Breast epithelium (tissue), 4 donors: ENCODE measurements around the gene ZNF891. TPM values are rescaled to one million over a fixed set of nuclear protein-coding genes. Genes with fewer than 3 reads are reported as not detected.

Experiments used
- DNase-seq, 2 donors: peaks; one replicate each; pipeline ENCODE4 v3.0.0-alpha.2; 2019; ENCODE audit warnings: low spot score in 2 of 2
- H3K27ac ChIP-seq, 2 donors: fragments of 200-600 bp; sonication (generic) in 1 of 2; one replicate each; pipeline ENCODE4 v1.5.1; 2016 to 2019; ENCODE audit warnings: mild to moderate bottlenecking in 1 of 2
- H3K27me3 ChIP-seq, 2 donors: fragments of 200-600 bp; sonication (generic) in 1 of 2; one replicate each; pipeline versions ENCODE4 v1.5.1 to v1.6.0; 2017 to 2019; ENCODE audit warnings: control low read depth in 1 of 2, mild to moderate bottlenecking in 1 of 2
- H3K36me3 ChIP-seq: fragments of 200-600 bp; one replicate; pipeline ENCODE4 v1.5.1; 2019
- H3K4me1 ChIP-seq, 2 donors: fragments of 200-600 bp; sonication (generic); one replicate each; pipeline ENCODE4 v1.5.1; 2016 to 2019; ENCODE audit warnings: control low read depth in 1 of 2
- H3K4me3 ChIP-seq, 3 donors: fragments of 200-600 bp; sonication (generic); 1 replicate in 2 of 3; 2 replicates in 1 of 3; pipeline ENCODE4 v1.5.1; 2016 to 2019; ENCODE audit warnings: mild to moderate bottlenecking in 3 of 3, moderate library complexity in 2 of 3
- H3K9me3 ChIP-seq, 2 donors: fragments of 200-600 bp; sonication (generic) in 1 of 2; one replicate each; pipeline ENCODE4 v1.5.1; 2016 to 2019; ENCODE audit warnings: control low read depth in 1 of 2
- POLR2A ChIP-seq: fragments of 450-650 bp; IDR thresholded peaks from one replicate; pipeline ENCODE4 v1.6.1; 2016; ENCODE audit warnings: antibody characterized with exemption, mild to moderate bottlenecking, moderate library complexity
- POLR2AphosphoS5 ChIP-seq, 3 donors: sonication (generic); formaldehyde crosslinking; IDR thresholded peaks; one replicate each; pipeline ENCODE4 v1.6.1; 2017; ENCODE audit warnings: antibody characterized with exemption in 3 of 3
- intact Hi-C: fragments of 100-400 bp; cut with DNase I; formaldehyde crosslinking; loops from one replicate; pipeline ENCODE4 v1.15.1; 2023; ENCODE audit warnings: low total_unique reads
- total RNA-seq, 3 donors: library from RNA; depleted of rRNA; stranded (reverse); fragments of >200 nt; gene quantifications; one replicate each; pipeline ENCODE4 v1.1.0, GENCODE V29; 2016
- TF ChIP-seq, protein P1 (sequence below), 3 donors: fragments of 450-650 bp; IDR thresholded peaks; one replicate each; pipeline ENCODE4 v1.5.1; 2016 to 2017; ENCODE audit warnings: antibody characterized with exemption in 3 of 3, mild to moderate bottlenecking in 3 of 3, moderate library complexity in 3 of 3

Gene ZNF891
- total RNA-seq, 3 donors from 2014 or later, result 2.7 to 5.7 (median 4.6) TPM

DNA sequence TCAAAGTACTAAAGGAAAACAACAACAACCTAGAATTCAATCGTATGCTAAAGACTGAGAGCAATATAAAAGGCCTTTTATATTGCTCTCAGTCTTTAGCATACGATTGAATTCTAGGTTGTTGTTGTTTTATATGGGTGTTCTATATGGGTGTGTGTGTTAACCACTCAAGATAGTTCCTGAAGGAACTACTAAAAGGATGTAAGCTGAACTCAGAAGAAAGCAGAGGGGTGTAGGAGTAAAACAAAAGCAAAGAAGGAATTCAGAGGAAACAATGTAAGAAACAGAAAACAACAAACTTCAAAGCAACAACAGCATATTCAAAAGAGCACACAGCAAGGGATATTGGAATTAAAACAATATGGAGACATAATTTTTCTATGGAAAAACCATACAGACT, 5.4 kb downstream of the ZNF891 start:
- Histone ChIP-seq H3K36me3 (peaks cover 9% of the 10 kb centered on the region), H3K4me3 (no peak overlapping the region), H3K27me3 (no peaks in the 10 kb centered on the region), H3K4me1 (no peaks in the 10 kb centered on the region), H3K9me3 (peaks cover 87 to 89% of the 10 kb centered on the region in 2 donors), H3K27ac (no peak overlapping the region)
- no peak for DNase-seq
- intact Hi-C loops, result no loop called here
- TF ChIP-seq, protein P1, sequence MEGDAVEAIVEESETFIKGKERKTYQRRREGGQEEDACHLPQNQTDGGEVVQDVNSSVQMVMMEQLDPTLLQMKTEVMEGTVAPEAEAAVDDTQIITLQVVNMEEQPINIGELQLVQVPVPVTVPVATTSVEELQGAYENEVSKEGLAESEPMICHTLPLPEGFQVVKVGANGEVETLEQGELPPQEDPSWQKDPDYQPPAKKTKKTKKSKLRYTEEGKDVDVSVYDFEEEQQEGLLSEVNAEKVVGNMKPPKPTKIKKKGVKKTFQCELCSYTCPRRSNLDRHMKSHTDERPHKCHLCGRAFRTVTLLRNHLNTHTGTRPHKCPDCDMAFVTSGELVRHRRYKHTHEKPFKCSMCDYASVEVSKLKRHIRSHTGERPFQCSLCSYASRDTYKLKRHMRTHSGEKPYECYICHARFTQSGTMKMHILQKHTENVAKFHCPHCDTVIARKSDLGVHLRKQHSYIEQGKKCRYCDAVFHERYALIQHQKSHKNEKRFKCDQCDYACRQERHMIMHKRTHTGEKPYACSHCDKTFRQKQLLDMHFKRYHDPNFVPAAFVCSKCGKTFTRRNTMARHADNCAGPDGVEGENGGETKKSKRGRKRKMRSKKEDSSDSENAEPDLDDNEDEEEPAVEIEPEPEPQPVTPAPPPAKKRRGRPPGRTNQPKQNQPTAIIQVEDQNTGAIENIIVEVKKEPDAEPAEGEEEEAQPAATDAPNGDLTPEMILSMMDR (IDR thresholded peaks at IDR 0.05), result no peak

DNA sequence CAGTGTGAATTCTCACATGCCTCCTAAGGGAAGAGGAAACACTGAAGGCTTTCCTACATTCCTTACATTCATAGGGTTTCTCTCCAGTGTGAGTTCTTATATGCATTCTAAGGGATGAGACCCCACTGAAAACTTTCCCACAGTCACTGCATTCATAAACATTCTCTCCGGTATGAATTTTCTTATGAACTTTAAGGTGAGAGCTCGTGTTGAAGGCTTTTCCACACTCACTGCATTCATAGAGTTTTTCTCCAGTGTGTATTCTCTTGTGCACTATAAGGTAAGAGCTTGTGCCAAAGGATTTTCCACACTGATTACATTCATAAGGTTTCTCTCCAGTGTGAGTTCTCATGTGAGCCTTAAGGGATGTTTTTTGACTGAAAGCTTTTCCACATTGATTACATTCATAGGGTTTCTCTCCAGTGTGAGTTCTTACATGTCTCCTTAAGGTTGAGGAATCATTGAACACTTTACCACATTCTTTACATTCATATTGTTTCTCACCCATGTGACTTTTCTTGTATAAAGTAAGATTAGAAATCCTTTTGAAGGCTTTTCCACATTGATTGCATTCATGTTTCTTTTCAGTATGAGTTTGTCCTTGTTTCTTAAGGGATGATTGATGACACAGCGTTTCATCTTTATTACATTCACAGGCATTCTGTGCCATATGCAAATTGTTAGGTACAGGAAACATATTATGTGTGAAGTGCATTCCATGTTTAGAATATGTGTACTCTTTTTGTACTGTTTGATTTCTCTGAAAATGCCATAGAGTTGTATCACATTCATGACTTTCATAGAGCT, 9.5 kb downstream of the ZNF891 start:
- Histone ChIP-seq H3K27me3 (no peaks in the 10 kb centered on the region), H3K4me3 (no peak overlapping the region), H3K36me3 (peaks cover 9% of the 10 kb centered on the region), H3K9me3 (peaks cover 97 to 100% of the 10 kb centered on the region in 2 donors), H3K4me1 (no peaks in the 10 kb centered on the region), H3K27ac (no peak overlapping the region)
- TF ChIP-seq, protein P1 (IDR thresholded peaks at IDR 0.05), result no peak
- no peak for TF ChIP-seq POLR2A
- TF ChIP-seq POLR2AphosphoS5 (IDR thresholded peaks at IDR 0.05), result no peak
- intact Hi-C loops, result loop anchor here (2.0 kb wide), 1 partner anchor 78 kb away; no protein-coding TSS in a partner anchor
- no peak for DNase-seq

DNA sequence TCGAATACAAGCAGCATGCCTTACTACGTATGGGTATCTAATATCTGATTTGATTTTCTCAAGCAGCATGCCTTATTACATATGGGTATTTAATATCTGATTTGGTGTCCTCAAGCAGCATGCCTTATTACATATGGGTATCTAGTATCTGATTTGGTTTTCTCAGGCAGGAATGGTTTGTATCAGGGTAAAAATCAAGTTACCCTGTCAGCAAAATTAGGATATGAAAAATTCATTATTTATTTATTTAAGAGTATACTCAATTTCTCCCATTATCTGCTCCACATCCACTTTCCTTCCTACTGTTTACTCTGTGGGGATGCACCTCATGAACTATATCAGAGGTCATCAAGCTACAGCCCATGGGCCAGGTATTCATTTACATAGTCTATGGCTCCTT, 21.9 kb downstream of the ZNF891 start:
- DNase-seq, result no peak
- Histone ChIP-seq H3K27me3 (no peaks in the 10 kb centered on the region), H3K36me3 (peaks cover 24% of the 10 kb centered on the region), H3K27ac (no peak overlapping the region), H3K9me3 (peaks cover 95 to 100% of the 10 kb centered on the region in 2 donors), H3K4me1 (no peaks in the 10 kb centered on the region), H3K4me3 (no peak overlapping the region)
- intact Hi-C loops, result no loop called here
- TF ChIP-seq POLR2AphosphoS5 (IDR thresholded peaks at IDR 0.05) (no peak), POLR2A (no peak)
- TF ChIP-seq, protein P1 (IDR thresholded peaks at IDR 0.05), result no peak

DNA sequence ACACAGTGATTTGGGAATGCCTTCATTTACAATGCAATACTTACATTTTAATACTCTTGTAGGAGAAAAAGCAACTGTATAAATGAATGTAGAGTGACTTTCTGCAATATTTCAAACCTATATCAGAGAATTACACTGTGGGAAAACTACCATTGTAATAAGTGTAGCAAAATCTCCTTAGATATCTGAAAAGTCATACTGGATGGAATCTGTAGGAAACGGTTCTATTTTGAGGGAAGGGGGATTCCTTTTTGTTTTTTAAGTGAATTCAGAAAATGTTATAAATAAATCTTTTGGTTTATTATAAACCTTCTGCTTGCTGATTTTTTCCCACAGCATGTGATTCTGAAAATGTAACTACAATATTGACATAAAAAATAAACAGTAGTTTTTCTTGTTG, 23.0 kb downstream of the ZNF891 start:
- DNase-seq, result no peak
- TF ChIP-seq POLR2AphosphoS5 (IDR thresholded peaks at IDR 0.05) (no peak), POLR2A (no peak)
- TF ChIP-seq, protein P1 (IDR thresholded peaks at IDR 0.05), result no peak
- Histone ChIP-seq H3K4me1 (no peaks in the 10 kb centered on the region), H3K9me3 (peaks cover 96 to 100% of the 10 kb centered on the region in 2 donors), H3K36me3 (peaks cover 30% of the 10 kb centered on the region), H3K27ac (no peak overlapping the region), H3K27me3 (no peaks in the 10 kb centered on the region), H3K4me3 (no peak overlapping the region)
- intact Hi-C loops, result no loop called here

DNA sequence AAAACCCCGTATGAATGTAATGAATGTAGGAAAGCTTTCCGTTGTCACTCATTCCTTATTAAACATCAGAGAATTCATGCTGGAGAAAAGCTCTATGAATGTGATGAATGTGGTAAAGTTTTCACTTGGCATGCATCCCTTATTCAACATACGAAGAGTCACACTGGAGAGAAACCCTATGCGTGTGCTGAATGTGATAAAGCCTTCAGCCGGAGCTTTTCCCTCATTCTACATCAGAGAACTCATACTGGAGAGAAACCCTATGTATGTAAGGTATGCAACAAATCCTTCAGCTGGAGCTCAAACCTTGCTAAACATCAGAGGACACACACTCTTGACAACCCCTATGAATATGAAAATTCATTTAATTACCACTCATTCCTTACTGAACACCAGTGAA, 23.8 kb downstream of the ZNF891 start:
- DNase-seq, result no peak
- Histone ChIP-seq H3K27me3 (no peaks in the 10 kb centered on the region), H3K4me3 (peak overlapping the region in 1 of 3 donors; percentile 29), H3K36me3 (peaks cover 30% of the 10 kb centered on the region), H3K9me3 (peaks cover 98 to 100% of the 10 kb centered on the region in 2 donors), H3K27ac (no peak overlapping the region), H3K4me1 (no peaks in the 10 kb centered on the region)
- intact Hi-C loops, result no loop called here
- TF ChIP-seq POLR2AphosphoS5 (IDR thresholded peaks at IDR 0.05), result no peak
- TF ChIP-seq, protein P1 (IDR thresholded peaks at IDR 0.05), result no peak
- no peak for TF ChIP-seq POLR2A
